A673 (cell line): ENCODE results near the gene PITX1. TPM values are rescaled to one million over a fixed set of nuclear protein-coding genes. Genes with fewer than 3 reads are reported as not detected.

Experiments used
- BruUV-seq: library from RNA; stranded (reverse); fragments of 400-500 nt; replicated peaks from 2 replicates; lab custom pipeline; 2021; lab: Mats Ljungman, UMichigan
- CTCF ChIA-PET: fragments of 300-600 bp; sonication (Branson Sonifier 250); formaldehyde crosslinking; loops from one replicate; lab custom pipeline; 2022; ENCODE audit warnings: antibody characterized with exemption; lab: Charles Lee
- POLR2A ChIA-PET: fragments of 300-600 bp; sonication (Branson Sonifier 250); formaldehyde crosslinking; loops from one replicate; lab custom pipeline; 2022; ENCODE audit warnings: antibody characterized with exemption; ENCODE audit not compliant: low non-redundant PET; lab: Charles Lee
- DNase-seq: peaks from one replicate; pipeline ENCODE4 v3.0.0-alpha.2; 2015; ENCODE audit warnings: low spot score
- H3K27ac ChIP-seq: fragments of 200-600 bp; sonication (generic); 2 replicates; pipeline ENCODE4 v1.5.1; 2016; ENCODE audit warnings: mixed run types, low read depth, mild to moderate bottlenecking, mixed read lengths, antibody characterized with exemption, low read length; ENCODE audit not compliant: poor library complexity, severe bottlenecking
- H3K27me3 ChIP-seq: fragments of 200-600 bp; sonication (generic); replicated peaks from 2 replicates; pipeline ENCODE4 v1.6.1; 2017; ENCODE audit warnings: mixed run types, low read depth, mild to moderate bottlenecking, mixed read lengths, antibody characterized with exemption, low read length; ENCODE audit not compliant: insufficient read depth, poor library complexity
- H3K36me3 ChIP-seq: fragments of 200-600 bp; sonication (generic); 2 replicates; pipeline ENCODE4 v1.6.1; 2016; ENCODE audit warnings: mixed run types, mild to moderate bottlenecking, mixed read lengths, antibody characterized with exemption, low read length; ENCODE audit not compliant: insufficient read depth, poor library complexity, severe bottlenecking
- H3K4me1 ChIP-seq: fragments of 200-600 bp; sonication (generic); 2 replicates; pipeline ENCODE4 v1.6.1; 2017; ENCODE audit warnings: mixed run types, mild to moderate bottlenecking, mixed read lengths, antibody characterized with exemption, low read length; ENCODE audit not compliant: insufficient read depth, poor library complexity, severe bottlenecking
- H3K4me3 ChIP-seq: fragments of 200-600 bp; sonication (generic); 2 replicates; pipeline ENCODE4 v1.5.1; 2016; ENCODE audit warnings: low read depth, mixed run types, mild to moderate bottlenecking, mixed read lengths, low read length; ENCODE audit not compliant: poor library complexity, severe bottlenecking
- H3K9me3 ChIP-seq: fragments of 200-600 bp; sonication (generic); 2 replicates; pipeline ENCODE4 v1.6.1; 2016; ENCODE audit warnings: mixed run types, low read depth, mild to moderate bottlenecking, mixed read lengths, antibody characterized with exemption, low read length; ENCODE audit not compliant: poor library complexity, severe bottlenecking
- EZH2 ChIP-seq: fragments of 200-600 bp; sonication (generic); IDR thresholded peaks from 2 replicates; pipeline ENCODE4 v1.6.1; 2017; ENCODE audit warnings: borderline replicate concordance, low read depth, mild to moderate bottlenecking, mixed read lengths, antibody characterized with exemption, low read length; ENCODE audit not compliant: poor library complexity, severe bottlenecking
- intact Hi-C: fragments of 100-400 bp; cut with micrococcal nuclease; formaldehyde crosslinking; loops from one replicate; pipeline ENCODE4 v1.10.0; 2022; ENCODE audit not compliant: unreplicated experiment
- total RNA-seq: library from RNA; stranded (reverse); gene quantifications from 2 replicates; pipeline ENCODE4 v1.2.3, GENCODE V29; 2021
- TF ChIP-seq, protein P1 (sequence below): fragments of 300-800, 200-600 bp; sonication (generic); conservative IDR thresholded peaks from 2 replicates; pipeline ENCODE4 v1.5.1; 2017; ENCODE audit warnings: low read depth, mild to moderate bottlenecking, antibody characterized with exemption, low read length, moderate library complexity, mixed read lengths

The PITX1 gene
- total RNA-seq, 1 experiment from 2014 or later: 2.0 TPM

DNA sequence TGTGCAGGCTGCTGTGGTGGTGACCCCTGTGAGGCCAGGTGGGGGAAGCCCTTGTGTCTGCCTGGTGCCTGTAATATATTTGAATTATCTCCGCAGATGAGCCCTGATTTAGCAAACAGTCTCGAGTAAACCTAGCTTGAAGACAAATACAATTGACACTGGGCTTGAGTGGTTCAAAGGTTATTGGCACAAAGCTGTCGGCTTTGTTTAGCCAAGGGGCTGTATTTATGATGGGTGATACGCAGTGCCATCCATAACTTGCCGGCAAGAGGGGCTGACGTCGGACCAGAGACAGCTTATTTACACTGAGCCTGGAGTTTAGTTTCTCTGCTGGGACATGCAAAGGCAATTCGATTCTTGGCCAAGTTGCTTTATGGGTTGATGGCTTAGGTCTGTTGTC, 20.0 kb upstream of the PITX1 start:
- TF ChIP-seq, protein P1, sequence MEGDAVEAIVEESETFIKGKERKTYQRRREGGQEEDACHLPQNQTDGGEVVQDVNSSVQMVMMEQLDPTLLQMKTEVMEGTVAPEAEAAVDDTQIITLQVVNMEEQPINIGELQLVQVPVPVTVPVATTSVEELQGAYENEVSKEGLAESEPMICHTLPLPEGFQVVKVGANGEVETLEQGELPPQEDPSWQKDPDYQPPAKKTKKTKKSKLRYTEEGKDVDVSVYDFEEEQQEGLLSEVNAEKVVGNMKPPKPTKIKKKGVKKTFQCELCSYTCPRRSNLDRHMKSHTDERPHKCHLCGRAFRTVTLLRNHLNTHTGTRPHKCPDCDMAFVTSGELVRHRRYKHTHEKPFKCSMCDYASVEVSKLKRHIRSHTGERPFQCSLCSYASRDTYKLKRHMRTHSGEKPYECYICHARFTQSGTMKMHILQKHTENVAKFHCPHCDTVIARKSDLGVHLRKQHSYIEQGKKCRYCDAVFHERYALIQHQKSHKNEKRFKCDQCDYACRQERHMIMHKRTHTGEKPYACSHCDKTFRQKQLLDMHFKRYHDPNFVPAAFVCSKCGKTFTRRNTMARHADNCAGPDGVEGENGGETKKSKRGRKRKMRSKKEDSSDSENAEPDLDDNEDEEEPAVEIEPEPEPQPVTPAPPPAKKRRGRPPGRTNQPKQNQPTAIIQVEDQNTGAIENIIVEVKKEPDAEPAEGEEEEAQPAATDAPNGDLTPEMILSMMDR: no peak
- no peak for TF ChIP-seq EZH2
- intact Hi-C loops: no loop called here
- Histone ChIP-seq H3K36me3 (no peaks in the 10 kb centered on the region), H3K27ac (no peak overlapping the region), H3K4me1 (no peaks in the 10 kb centered on the region), H3K4me3 (no peak overlapping the region), H3K9me3 (no peaks in the 10 kb centered on the region), H3K27me3 (peaks cover 64% of the 10 kb centered on the region)
- BruUV-seq: no TSS peak
- POLR2A ChIA-PET: no interaction called here
- no peak for DNase-seq
- CTCF ChIA-PET: no interaction called here

DNA sequence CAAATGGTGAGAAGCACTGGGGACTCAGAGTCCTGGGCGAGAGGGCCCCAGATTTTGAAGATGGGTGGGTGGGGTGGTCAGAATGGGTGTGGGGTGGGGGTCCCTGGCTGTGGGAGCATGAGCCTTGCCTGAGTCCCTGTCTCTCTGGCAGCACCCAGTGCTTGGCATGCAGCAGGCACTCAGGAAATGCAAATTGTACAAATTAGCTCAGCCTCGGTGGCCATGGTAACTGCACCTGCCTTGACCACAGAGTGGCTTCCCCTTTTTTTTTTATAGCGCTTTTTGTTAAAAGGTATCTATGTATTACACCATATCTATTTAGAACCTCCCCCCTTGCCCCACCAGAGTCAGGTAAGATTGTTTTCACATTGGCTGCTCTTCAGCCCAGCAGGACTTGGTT, 19.2 kb upstream of the PITX1 start:
- no peak for DNase-seq
- BruUV-seq: no TSS peak
- Histone ChIP-seq H3K36me3 (no peaks in the 10 kb centered on the region), H3K4me3 (no peak overlapping the region), H3K9me3 (no peaks in the 10 kb centered on the region), H3K27me3 (peaks cover 66% of the 10 kb centered on the region), H3K4me1 (no peaks in the 10 kb centered on the region), H3K27ac (no peak overlapping the region)
- CTCF ChIA-PET: no interaction called here
- POLR2A ChIA-PET: no interaction called here
- intact Hi-C loops: no loop called here
- no peak for TF ChIP-seq EZH2
- TF ChIP-seq, protein P1: no peak

DNA sequence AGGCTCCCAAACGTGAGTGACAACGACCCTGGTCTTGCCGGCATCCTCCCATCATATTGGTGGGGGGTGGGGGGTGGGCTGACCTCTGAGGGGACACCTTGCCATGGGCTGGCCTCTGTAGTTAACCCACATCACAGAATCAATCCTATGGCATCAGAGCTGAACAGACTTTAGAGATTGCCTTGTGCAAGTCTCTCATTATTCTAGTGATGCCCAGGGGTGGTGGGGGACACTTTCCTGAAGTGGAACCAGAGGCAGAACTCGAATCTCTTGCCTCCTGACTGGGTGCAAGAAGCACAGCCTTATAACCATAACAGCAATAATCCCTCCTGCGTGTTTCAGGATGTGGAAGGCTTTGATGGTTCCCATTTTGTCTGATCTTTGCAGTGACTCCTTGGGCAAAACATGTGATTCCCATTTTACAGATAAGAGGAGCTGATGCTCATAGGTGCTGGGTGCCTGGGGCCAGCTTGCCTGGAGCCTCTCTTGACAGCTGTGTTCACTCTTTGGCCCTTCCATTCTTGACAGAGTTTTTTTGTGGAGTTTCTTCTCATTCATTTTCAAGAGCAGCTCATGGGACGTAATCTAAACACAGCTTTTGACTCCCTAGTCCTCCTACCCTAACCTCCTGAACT, 18.6 kb upstream of the PITX1 start:
- intact Hi-C loops: no loop called here
- DNase-seq: no peak
- BruUV-seq: no TSS peak
- ChIA-PET POLR2A (no interaction called here), CTCF (no interaction called here)
- TF ChIP-seq, protein P1: no peak
- H3K27me3 ChIP-seq: peaks cover 66% of the 10 kb centered on the region
- no peaks in the 10 kb centered on the region for H3K36me3 ChIP-seq
- H3K9me3 ChIP-seq: no peaks in the 10 kb centered on the region
- no peak overlapping the region for H3K4me3 ChIP-seq
- H3K4me1 ChIP-seq: no peaks in the 10 kb centered on the region
- H3K27ac ChIP-seq: no peak overlapping the region
